Heart left ventricle (tissue), 16 donors: ENCODE results near the gene ZNF821. TPM values are rescaled to one million over a fixed set of nuclear protein-coding genes. Genes with fewer than 3 reads are reported as not detected.
A peak's percentile ranks its signal among the peaks of the same experiment; 100 is the strongest.

Experiments used
- ATAC-seq, 4 donors: fragments of 200-7000 bp; cut with Tn5 transposase; one replicate each; pipeline ENCODE4 v1.9.1; 2020 to 2022; ENCODE audit warnings: moderate library complexity in 4 of 4, mild to moderate bottlenecking in 3 of 4, moderate number of reproducible peaks in 1 of 4
- DNase-seq, 5 donors: peaks; one replicate each; pipeline ENCODE4 v3.0.0-alpha.2; 2020
- H3K27ac ChIP-seq, 12 donors: fragments of 200-600 bp; sonication (generic) in 4 of 12; one replicate each; pipeline versions ENCODE4 v1.5.0 to v1.8.0; 2016 to 2022; ENCODE audit warnings: mild to moderate bottlenecking in 2 of 12
- H3K27me3 ChIP-seq, 9 donors: fragments of 200-600 bp; sonication (generic) in 2 of 9; one replicate each; pipeline versions ENCODE4 v1.5.1 to v1.8.0; 2016 to 2022; ENCODE audit warnings: mild to moderate bottlenecking in 3 of 9
- H3K36me3 ChIP-seq, 9 donors: fragments of 200-600 bp; sonication (generic) in 2 of 9; one replicate each; pipeline versions ENCODE4 v1.5.0 to v1.8.0; 2018 to 2022; ENCODE audit warnings: mild to moderate bottlenecking in 2 of 9
- H3K4me1 ChIP-seq, 12 donors: fragments of 200-600 bp; sonication (generic) in 4 of 12; one replicate each; pipeline versions ENCODE4 v1.5.0 to v1.8.0; 2016 to 2022; ENCODE audit warnings: mild to moderate bottlenecking in 3 of 12
- H3K4me3 ChIP-seq, 12 donors: fragments of 200-600 bp; sonication (generic) in 4 of 12; one replicate each; pipeline versions ENCODE4 v1.5.0 to v1.8.0; 2017 to 2022; ENCODE audit warnings: mild to moderate bottlenecking in 9 of 12, moderate library complexity in 4 of 12
- H3K9me3 ChIP-seq, 12 donors: fragments of 200-600 bp; sonication (generic) in 4 of 12; one replicate each; pipeline versions ENCODE4 v1.5.0 to v1.8.0; 2016 to 2022; ENCODE audit warnings: mild to moderate bottlenecking in 1 of 12
- CTCF ChIP-seq, 12 donors: fragments of 200-600 bp; sonication (generic) in 4 of 12; IDR thresholded peaks; one replicate each; pipeline versions ENCODE4 v1.5.0 to v1.8.0; 2018 to 2022; ENCODE audit warnings: antibody characterized with exemption in 12 of 12, mild to moderate bottlenecking in 5 of 12
- POLR2A ChIP-seq, 2 donors: fragments of 450-650 bp; IDR thresholded peaks; one replicate each; pipeline ENCODE4 v1.6.1; 2017; ENCODE audit warnings: antibody characterized with exemption in 2 of 2, mild to moderate bottlenecking in 2 of 2, moderate library complexity in 2 of 2
- WGBS, 4 donors: extraction: QIAGEN DNeasy Blood & Tissue Kit in 2 of 4; methylation state at CpG; one replicate each; pipeline versions ENCODE4 v1.1.5 to v1.1.7; 2013 to 2018; 5-methylcytosine and 5-hydroxymethylcytosine counted together
- intact Hi-C, 10 donors: fragments of 100-400 bp; cut with DNase I; formaldehyde crosslinking; loops; one replicate each; pipeline versions ENCODE4 v1.11.1 to v1.14.2; 2022
- polyA plus RNA-seq, 2 donors: library from polyadenylated mRNA; stranded (reverse); fragments of 200-250 nt; gene quantifications; one replicate each; pipeline ENCODE4 v1.2.3, GENCODE V29; 2013
- total RNA-seq, 9 donors: library from RNA; depleted of rRNA in 2 of 9; stranded (reverse); fragments of >200 nt in 2 of 9; fragmentation: NEBNext Ultra II Directional in 3 of 9; extraction: Animal tissue kit (Norgen Biotek cat#: 25700) in 3 of 9; gene quantifications; one replicate each; pipeline versions ENCODE4 v1.1.0 to v1.2.4, GENCODE V29; 2016 to 2023
- donor health status: ischemic (EF 13 %, LVEDD 7.1; RV severe dilation, severe dysfunction).
- donor health status: healthy with polysubstance abuse.
- donor health status: DM: no; HTN: yes; CAD: no.
- donor health status: DM: no; HTN: no; CAD: no.
- donor health status: ischemic (EF 25% LVEDD 6.9; RV normal size, moderate dysfunction).
- donor health status: ischemic (EF 25% LVEDD 5.7; RV mildly dilated, moderate dysfunction).
- donor health status: healthy.
- donor health status: DM: yes; HTN: yes; CAD: no.
- donor health status: ischemic (EF 35%, LVEDD 5.7; RV mildly dilated, moderate dysfunction).
- donor health status: nonischemic (EF 11% LVEDD 7.7; RV severe dilation, severe dysfunction).
- donor health status: DM: yes; HTN: yes; CAD: no.
- donor health status: PGD.
- donor health status: ischemic (EF 29% LVEDD 5.4; RV normal size, mild dysfunction).
- donor health status: nonischemic (EF 23%, LVEDD 6.1; RV moderate dilation, normal function).

Gene ZNF821
- total and polyA plus RNA-seq, 11 donors = 2.3 to 5.7 (median 3.9) TPM

GRCh38 chr16:71882505-71883167 is 1.3 kb downstream of the ZNF821 start:
- WGBS, 4 donors = 8 to 10% (median 9%) methylated on average over 9 of the region's 9 CpGs
- Histone ChIP-seq H3K9me3 (no peaks in the 10 kb centered on the region), H3K4me1 (peaks cover 0 to 45% (median 11%) of the 10 kb centered on the region in 12 donors), H3K27ac (peak overlapping the region in 9 of 12 donors; percentile 83 to 96 (median 92)), H3K4me3 (peak overlapping the region in 11 of 12 donors; percentile 7 to 100 (median 94)), H3K27me3 (no peaks in the 10 kb centered on the region), H3K36me3 (peaks cover 0 to 40% (median 20%) of the 10 kb centered on the region in 9 donors)
- TF ChIP-seq CTCF (IDR thresholded peaks at IDR 0.05) (peak; percentile 84 to 99 (median 90)), POLR2A (IDR thresholded peaks at IDR 0.05) (no peak)
- intact Hi-C loops = loop anchor here (1.0 to 10.0 kb wide), 8 partner anchors 12 to 80 kb away; partner anchors contain the start of genes ATXN1L (in 2 of the 10) and AP1G1 (in 1 of the 10)
- ATAC-seq (peak; percentile 32 to 71 (median 46)), DNase-seq (peak in 3 of 5 donors; percentile 45 to 64 (median 55))

GRCh38 chr16:71880176-71880575 is 3.8 kb downstream of the ZNF821 start:
- ATAC-seq (no peak), DNase-seq (no peak)
- Histone ChIP-seq H3K4me3 (no peak overlapping the region), H3K27me3 (no peaks in the 10 kb centered on the region), H3K4me1 (peaks cover 0 to 42% (median 11%) of the 10 kb centered on the region in 12 donors), H3K36me3 (peaks cover 0 to 61% (median 39%) of the 10 kb centered on the region in 9 donors), H3K9me3 (no peaks in the 10 kb centered on the region), H3K27ac (peak overlapping the region in 1 of 12 donors; percentile 21)
- WGBS, 4 donors = 78 to 87% (median 83%) methylated on average over 4 of the region's 4 CpGs
- intact Hi-C loops = loop anchor here in 9 of 10 donors (5.0 to 10.0 kb wide), 5 partner anchors 33 to 82 kb away; partner anchors contain the start of genes ATXN1L (in 2 of the 9) and AP1G1 (in 1 of the 9)
- TF ChIP-seq CTCF (IDR thresholded peaks at IDR 0.05) = no peak
- no peak for TF ChIP-seq POLR2A (IDR thresholded peaks at IDR 0.05)

- H3K4me3 ChIP-seq = no peak overlapping the region
- DNase-seq = no peak
- no peak for TF ChIP-seq POLR2A (IDR thresholded peaks at IDR 0.05)
- TF ChIP-seq CTCF (IDR thresholded peaks at IDR 0.05) = no peak
- no peak overlapping the region for H3K27ac ChIP-seq
- no peaks in the 10 kb centered on the region for H3K27me3 ChIP-seq
- intact Hi-C loops = no loop called here
- 59 to 79% (median 72%) methylated on average over 4 of the region's 4 CpGs for WGBS, 4 donors
- no peak for ATAC-seq
- peaks cover 0 to 72% (median 47%) of the 10 kb centered on the region in 9 donors for H3K36me3 ChIP-seq
- H3K4me1 ChIP-seq = peaks cover 0 to 35% (median 10%) of the 10 kb centered on the region in 12 donors
- H3K9me3 ChIP-seq = no peaks in the 10 kb centered on the region
These were observed 5.1 kb downstream of the ZNF821 start for GRCh38 chr16:71878911-71879310.

GRCh38 chr16:71873199-71873598 is 10.8 kb downstream of the ZNF821 start:
- Histone ChIP-seq H3K27me3 (no peaks in the 10 kb centered on the region), H3K9me3 (no peaks in the 10 kb centered on the region), H3K27ac (no peak overlapping the region), H3K4me3 (no peak overlapping the region), H3K4me1 (no peaks in the 10 kb centered on the region), H3K36me3 (peaks cover 0 to 82% (median 52%) of the 10 kb centered on the region in 9 donors)
- ATAC-seq (no peak), DNase-seq (no peak)
- WGBS, 4 donors = 87 to 92% (median 91%) methylated on average over 4 of the region's 4 CpGs
- no peak for TF ChIP-seq POLR2A (IDR thresholded peaks at IDR 0.05)
- no peak for TF ChIP-seq CTCF (IDR thresholded peaks at IDR 0.05)
- intact Hi-C loops = no loop called here
